Muscle layer of colon (tissue), 2 donors: ENCODE results near the gene NXPH3.

Experiments
- H3K27ac ChIP-seq: one replicate; pipeline ENCODE4 v1.7.0; 2013; ENCODE audit warnings: low read depth, mild to moderate bottlenecking, low read length, moderate library complexity
- H3K27me3 ChIP-seq, 2 donors: one replicate each; pipeline ENCODE4 v1.7.0; 2013; ENCODE audit warnings: low read length in 2 of 2, mild to moderate bottlenecking in 2 of 2; ENCODE audit not compliant: insufficient read depth in 2 of 2, control insufficient read depth in 1 of 2
- H3K36me3 ChIP-seq: one replicate; pipeline ENCODE4 v1.7.0; 2013; ENCODE audit warnings: mild to moderate bottlenecking, low read length; ENCODE audit not compliant: insufficient read depth
- H3K4me1 ChIP-seq: one replicate; pipeline ENCODE4 v1.7.0; 2013; ENCODE audit warnings: mild to moderate bottlenecking, low read length; ENCODE audit not compliant: insufficient read depth
- H3K4me3 ChIP-seq, 2 donors: one replicate each; pipeline ENCODE4 v1.7.0; 2013; ENCODE audit warnings: low read length in 2 of 2, low read depth in 1 of 2, mild to moderate bottlenecking in 1 of 2, moderate library complexity in 1 of 2
- H3K9ac ChIP-seq: one replicate; pipeline ENCODE4 v1.7.0; 2013; ENCODE audit warnings: low read length
- H3K9me3 ChIP-seq: one replicate; pipeline ENCODE4 v1.7.0; 2013; ENCODE audit warnings: mild to moderate bottlenecking, low read length
- donor health status: abdominal sarcoma.
- donor health status: Adenocarcinoma of cecum.

Gene NXPH3

DNA sequence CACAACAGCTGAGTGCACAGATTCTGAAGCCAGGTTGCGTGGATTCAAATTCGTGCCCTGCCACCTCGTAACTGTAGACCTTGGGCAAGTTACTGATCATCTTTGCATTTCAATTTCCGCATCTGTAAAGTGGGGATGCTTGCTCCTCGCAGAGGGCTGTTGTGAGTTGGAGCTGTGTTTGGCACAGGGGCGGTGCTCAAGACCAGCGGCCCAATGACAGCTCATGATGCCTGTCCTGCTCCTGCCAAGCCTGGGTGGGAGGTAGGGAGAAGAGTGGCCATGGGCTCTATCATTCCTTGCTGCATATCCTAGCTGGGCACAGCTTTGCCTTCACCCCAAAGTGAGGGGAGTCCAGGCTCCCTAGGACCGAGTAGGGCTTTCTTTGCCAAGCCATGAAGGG, 12.6 kb downstream of the NXPH3 start:
- Histone ChIP-seq H3K27me3 (no peaks in the 10 kb centered on the region), H3K4me1 (no peaks in the 10 kb centered on the region), H3K4me3 (no peak overlapping the region), H3K9me3 (no peaks in the 10 kb centered on the region), H3K36me3 (peaks cover 15% of the 10 kb centered on the region), H3K9ac (no peak overlapping the region), H3K27ac (no peak overlapping the region)

GRCh38 chr17:49588726-49589576, 13.3 kb downstream of the NXPH3 start:
- Histone ChIP-seq H3K9me3 (no peaks in the 10 kb centered on the region), H3K27me3 (no peaks in the 10 kb centered on the region), H3K36me3 (peaks cover 15% of the 10 kb centered on the region), H3K4me3 (no peak overlapping the region), H3K27ac (no peak overlapping the region), H3K4me1 (no peaks in the 10 kb centered on the region), H3K9ac (no peak overlapping the region)

- no peak overlapping the region for H3K9ac ChIP-seq
- peaks cover 15% of the 10 kb centered on the region for H3K36me3 ChIP-seq
- H3K4me1 ChIP-seq, result no peaks in the 10 kb centered on the region
- H3K27ac ChIP-seq, result no peak overlapping the region
- no peak overlapping the region for H3K4me3 ChIP-seq
- no peaks in the 10 kb centered on the region for H3K9me3 ChIP-seq
- no peaks in the 10 kb centered on the region for H3K27me3 ChIP-seq
Observed at GRCh38 chr17:49589577-49589927, 13.9 kb downstream of the NXPH3 start.

DNA sequence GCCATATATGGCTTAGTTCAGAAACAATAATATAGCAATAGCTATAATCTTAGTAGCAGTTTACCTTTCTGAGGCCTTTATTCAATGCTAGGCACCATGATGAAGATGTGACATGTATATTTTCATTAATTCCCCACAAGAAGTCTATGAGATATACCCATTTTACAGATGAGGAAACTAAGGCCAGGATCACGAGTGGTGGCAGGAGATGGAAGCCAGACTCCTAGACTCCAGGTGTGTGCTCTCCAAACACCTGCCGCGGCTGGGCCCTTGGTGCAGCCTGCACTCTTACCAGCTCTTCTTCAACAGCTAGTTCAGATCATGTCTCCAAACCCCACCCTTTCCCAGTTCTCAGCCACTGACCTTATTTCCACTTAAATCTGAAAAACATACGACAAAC, 15.2 kb downstream of the NXPH3 start:
- no peaks in the 10 kb centered on the region for H3K4me1 ChIP-seq
- H3K27ac ChIP-seq, result no peak overlapping the region
- H3K9me3 ChIP-seq, result no peaks in the 10 kb centered on the region
- H3K4me3 ChIP-seq, result no peak overlapping the region
- H3K36me3 ChIP-seq, result peaks cover 22% of the 10 kb centered on the region
- no peak overlapping the region for H3K9ac ChIP-seq
- no peaks in the 10 kb centered on the region for H3K27me3 ChIP-seq

GRCh38 chr17:49592263-49592662, 16.6 kb downstream of the NXPH3 start:
- peaks cover 36% of the 10 kb centered on the region for H3K36me3 ChIP-seq
- no peak overlapping the region for H3K27ac ChIP-seq
- no peak overlapping the region for H3K4me3 ChIP-seq
- no peaks in the 10 kb centered on the region for H3K9me3 ChIP-seq
- no peak overlapping the region for H3K9ac ChIP-seq
- no peaks in the 10 kb centered on the region for H3K4me1 ChIP-seq
- H3K27me3 ChIP-seq, result no peaks in the 10 kb centered on the region

DNA sequence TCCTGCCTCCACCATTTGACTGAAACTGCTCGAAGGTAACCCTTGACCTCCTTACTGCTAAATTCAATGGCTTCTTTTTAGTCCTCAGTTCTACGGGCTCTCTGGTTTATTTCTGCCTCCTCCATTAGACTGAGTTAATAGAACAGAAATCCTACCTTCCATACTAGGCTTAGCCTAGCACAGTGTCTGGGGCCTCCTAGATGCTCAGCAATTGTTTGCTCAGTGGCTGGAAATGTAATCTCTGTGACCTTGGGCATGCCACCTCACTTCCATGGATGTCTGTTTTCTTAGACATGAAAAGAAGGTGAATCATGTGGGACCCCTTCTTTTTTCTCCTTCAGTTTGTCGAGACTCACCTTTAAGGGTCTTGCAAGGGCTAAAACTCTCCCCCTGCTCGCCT, 19.7 kb downstream of the NXPH3 start:
- Histone ChIP-seq H3K27me3 (no peaks in the 10 kb centered on the region), H3K9ac (no peak overlapping the region), H3K9me3 (no peaks in the 10 kb centered on the region), H3K4me1 (peaks cover 6% of the 10 kb centered on the region), H3K36me3 (peaks cover 61% of the 10 kb centered on the region), H3K4me3 (no peak overlapping the region), H3K27ac (no peak overlapping the region)

DNA sequence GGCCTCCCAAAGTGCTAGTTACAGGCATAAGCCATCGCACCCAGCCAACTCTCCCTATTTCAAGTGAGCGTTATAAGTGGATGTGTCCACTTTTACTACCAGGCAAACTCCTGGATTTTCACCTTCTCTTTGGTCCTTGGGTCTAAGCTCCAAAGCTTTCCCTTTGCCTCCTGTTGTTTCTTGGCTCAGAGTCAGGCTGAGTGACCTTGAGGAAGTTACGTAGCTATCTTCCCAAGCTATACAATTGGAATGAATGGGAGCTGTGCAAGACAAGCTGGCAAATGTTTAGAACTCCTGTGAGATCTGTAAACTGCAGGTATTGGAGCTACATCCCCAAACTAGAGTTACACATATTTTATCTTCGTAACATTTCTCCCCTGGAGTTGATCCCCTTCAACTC, 20.3 kb downstream of the NXPH3 start:
- Histone ChIP-seq H3K36me3 (peaks cover 67% of the 10 kb centered on the region), H3K4me1 (peaks cover 6% of the 10 kb centered on the region), H3K27me3 (no peaks in the 10 kb centered on the region), H3K27ac (no peak overlapping the region), H3K9me3 (no peaks in the 10 kb centered on the region), H3K9ac (no peak overlapping the region), H3K4me3 (no peak overlapping the region)

DNA sequence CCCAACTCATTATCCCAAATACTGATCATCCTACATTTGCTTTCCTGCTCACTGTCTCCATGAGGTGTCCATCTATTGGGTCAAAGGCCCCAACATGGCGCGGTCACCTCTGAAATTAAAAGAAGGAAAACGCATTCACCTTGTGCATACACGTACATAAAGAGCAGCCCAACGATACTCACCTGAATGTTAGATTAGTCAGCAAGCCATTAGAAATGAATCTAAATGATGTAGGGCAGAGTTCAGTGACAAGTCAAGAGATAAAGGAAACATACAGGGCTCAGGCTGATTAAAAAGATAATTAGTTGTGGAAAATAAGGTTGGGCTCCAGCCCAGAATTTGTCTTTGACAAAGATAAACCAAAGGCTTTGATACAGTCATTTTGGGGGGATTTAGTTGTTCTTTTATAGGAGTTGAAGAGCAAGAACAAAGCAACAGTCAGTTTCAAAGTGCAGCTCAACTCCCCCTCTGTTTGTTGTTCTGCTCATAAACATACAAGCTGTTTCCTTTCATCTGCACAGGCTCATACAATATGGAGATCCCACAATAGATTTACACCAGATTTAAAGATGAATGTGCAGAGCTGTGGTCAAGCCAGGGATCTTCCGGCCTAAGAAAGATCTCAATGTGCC, 21.1 kb downstream of the NXPH3 start:
- Histone ChIP-seq H3K4me3 (no peak overlapping the region), H3K36me3 (peaks cover 74% of the 10 kb centered on the region), H3K27me3 (no peaks in the 10 kb centered on the region), H3K9ac (no peak overlapping the region), H3K27ac (no peak overlapping the region), H3K4me1 (peaks cover 10% of the 10 kb centered on the region), H3K9me3 (no peaks in the 10 kb centered on the region)

- H3K27me3 ChIP-seq, result no peaks in the 10 kb centered on the region
- H3K36me3 ChIP-seq, result peaks cover 78% of the 10 kb centered on the region
- H3K9me3 ChIP-seq, result no peaks in the 10 kb centered on the region
- no peak overlapping the region for H3K4me3 ChIP-seq
- H3K4me1 ChIP-seq, result peaks cover 17% of the 10 kb centered on the region
- no peak overlapping the region for H3K27ac ChIP-seq
- H3K9ac ChIP-seq, result no peak overlapping the region
Observed at GRCh38 chr17:49597436-49597835, 21.8 kb downstream of the NXPH3 start.

DNA sequence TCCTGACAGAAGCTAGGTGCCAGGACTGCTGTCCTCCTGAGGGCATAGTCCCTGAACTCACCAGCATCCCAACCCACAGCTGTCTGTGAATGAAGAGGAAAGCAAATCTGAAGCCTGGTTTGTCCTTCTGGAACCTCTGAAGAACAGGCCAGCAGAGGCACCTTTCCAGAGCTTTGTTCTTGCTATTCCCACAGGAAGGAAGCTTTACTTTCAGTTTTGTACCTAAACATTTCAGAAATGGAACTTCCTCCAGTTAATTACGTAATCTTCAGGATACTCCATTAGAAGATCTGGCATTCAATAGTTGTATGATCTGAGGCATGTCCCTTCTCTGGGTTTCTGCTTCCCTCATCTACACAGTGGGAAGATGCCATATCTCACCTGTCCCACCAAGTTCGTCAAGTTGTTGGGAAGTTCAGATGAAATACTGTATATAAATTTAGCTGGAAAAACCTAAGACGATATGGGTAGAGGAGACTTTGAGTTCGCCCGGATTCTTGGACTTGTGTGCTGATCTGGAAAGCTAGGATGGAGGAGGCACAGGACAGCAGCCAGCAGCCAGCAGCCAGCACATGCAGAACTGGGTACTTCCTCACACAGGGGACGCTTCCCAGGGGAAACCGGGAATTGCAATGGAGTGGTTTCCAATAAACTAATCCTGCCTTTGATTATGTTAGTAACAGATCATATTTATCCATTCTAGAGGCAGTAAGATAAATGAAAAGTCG, 22.4 kb downstream of the NXPH3 start:
- no peaks in the 10 kb centered on the region for H3K27me3 ChIP-seq
- H3K27ac ChIP-seq, result no peak overlapping the region
- no peak overlapping the region for H3K9ac ChIP-seq
- no peaks in the 10 kb centered on the region for H3K9me3 ChIP-seq
- peaks cover 24% of the 10 kb centered on the region for H3K4me1 ChIP-seq
- peaks cover 77% of the 10 kb centered on the region for H3K36me3 ChIP-seq
- no peak overlapping the region for H3K4me3 ChIP-seq

GRCh38 chr17:49598918-49599317, 23.2 kb downstream of the NXPH3 start:
- Histone ChIP-seq H3K9me3 (no peaks in the 10 kb centered on the region), H3K9ac (no peak overlapping the region), H3K27ac (no peak overlapping the region), H3K27me3 (no peaks in the 10 kb centered on the region), H3K4me1 (peaks cover 32% of the 10 kb centered on the region), H3K4me3 (no peak overlapping the region), H3K36me3 (peaks cover 85% of the 10 kb centered on the region)
